DOHH2 (cell line): ENCODE measurements around the gene ARHGAP24.

Experiments
- H3F3A ChIP-seq: fragments of 200-600 bp; sonication (generic), shearing (Covaris generic); 2 replicates; pipeline ENCODE4 v1.6.0; 2016; ENCODE audit warnings: antibody characterized with exemption, mild to moderate bottlenecking; ENCODE audit not compliant: control insufficient read depth, insufficient read depth
- H3K27ac ChIP-seq: fragments of 200-600 bp; sonication (generic); 2 replicates; pipeline ENCODE4 v1.5.1; 2014; ENCODE audit warnings: low read depth, mild to moderate bottlenecking, low read length, moderate library complexity
- H3K27me3 ChIP-seq: fragments of 200-600 bp; sonication (generic); 2 replicates; pipeline ENCODE4 v1.6.1; 2014; ENCODE audit warnings: mild to moderate bottlenecking, low read length, mixed read lengths; ENCODE audit not compliant: control insufficient read depth
- H3K36me3 ChIP-seq: fragments of 200-600 bp; sonication (generic); 2 replicates; pipeline ENCODE4 v1.6.1; 2014; ENCODE audit warnings: mild to moderate bottlenecking, low read length, moderate library complexity, mixed read lengths; ENCODE audit not compliant: control insufficient read depth
- H3K4me1 ChIP-seq: fragments of 200-600 bp; sonication (generic); 2 replicates; pipeline ENCODE4 v1.6.1; 2014; ENCODE audit warnings: mild to moderate bottlenecking, low read length, mixed read lengths; ENCODE audit not compliant: control insufficient read depth
- H3K4me2 ChIP-seq: fragments of 200-600 bp; sonication (generic); 2 replicates; pipeline ENCODE4 v1.6.0; 2014; ENCODE audit warnings: mild to moderate bottlenecking, low read length, moderate library complexity
- H3K4me3 ChIP-seq: fragments of 200-600 bp; sonication (generic); 2 replicates; pipeline ENCODE4 v1.5.1; 2014; ENCODE audit warnings: mild to moderate bottlenecking, low read length, mixed read lengths
- H3K79me2 ChIP-seq: fragments of 200-600 bp; sonication (generic); 2 replicates; pipeline ENCODE4 v1.6.1; 2014; ENCODE audit warnings: mild to moderate bottlenecking, low read length, mixed read lengths; ENCODE audit not compliant: control insufficient read depth
- H3K9me2 ChIP-seq: fragments of 200-600 bp; sonication (generic); replicated peaks from 2 replicates; pipeline ENCODE4 v1.6.1; 2014; ENCODE audit warnings: mild to moderate bottlenecking, low read length, mixed read lengths; ENCODE audit not compliant: control insufficient read depth
- H3K9me3 ChIP-seq: fragments of 200-600 bp; sonication (generic); 2 replicates; pipeline ENCODE4 v1.6.1; 2014; ENCODE audit warnings: antibody characterized with exemption, low read length, mixed read lengths; ENCODE audit not compliant: control insufficient read depth, insufficient read depth
- H4K20me1 ChIP-seq: fragments of 200-600 bp; sonication (generic); 2 replicates; pipeline ENCODE4 v1.6.0; 2014; ENCODE audit warnings: low read depth, mild to moderate bottlenecking, antibody characterized with exemption, low read length, moderate library complexity; ENCODE audit not compliant: control insufficient read depth, insufficient read depth
- EZH2phosphoT487 ChIP-seq: fragments of 200-600 bp; sonication (generic); IDR thresholded peaks from 2 replicates; pipeline ENCODE4 v1.6.1; 2017; ENCODE audit warnings: borderline replicate concordance, mild to moderate bottlenecking, antibody characterized with exemption, low read length, moderate library complexity, mixed read lengths
- TF ChIP-seq, protein P1 (sequence below): fragments of 200-600 bp; sonication (generic); IDR thresholded peaks from one replicate; pipeline ENCODE4 v1.5.1; 2014; ENCODE audit warnings: antibody characterized with exemption, mild to moderate bottlenecking, low read depth, low read length; ENCODE audit not compliant: poor library complexity, severe bottlenecking

ARHGAP24 gene

GRCh38 chr4:85803856-85804255 lies 328.9 kb downstream of the ARHGAP24 start:
- H4K20me1 ChIP-seq, result no peaks in the 10 kb centered on the region

DNA sequence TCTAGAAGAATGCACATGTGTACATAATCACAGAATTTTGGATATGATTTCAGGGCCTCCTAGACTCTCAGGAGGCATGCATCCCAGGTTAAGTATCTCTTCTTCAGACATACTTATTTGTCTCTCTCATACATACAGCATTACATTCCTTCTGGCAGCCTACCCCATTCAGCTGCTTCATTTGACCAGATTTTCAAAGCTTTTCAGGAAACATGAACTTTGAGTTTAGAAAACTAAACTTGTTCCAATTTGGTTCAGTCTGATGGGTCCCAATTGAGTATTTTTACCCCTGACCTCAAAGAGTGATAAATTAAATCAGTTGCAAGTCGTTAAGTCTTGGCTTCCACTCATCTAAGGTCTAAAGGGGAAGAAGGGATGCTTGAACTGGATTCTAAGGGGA lies 330.9 kb downstream of the ARHGAP24 start:
- TF ChIP-seq EZH2phosphoT487, result no peak
- TF ChIP-seq, protein P1, sequence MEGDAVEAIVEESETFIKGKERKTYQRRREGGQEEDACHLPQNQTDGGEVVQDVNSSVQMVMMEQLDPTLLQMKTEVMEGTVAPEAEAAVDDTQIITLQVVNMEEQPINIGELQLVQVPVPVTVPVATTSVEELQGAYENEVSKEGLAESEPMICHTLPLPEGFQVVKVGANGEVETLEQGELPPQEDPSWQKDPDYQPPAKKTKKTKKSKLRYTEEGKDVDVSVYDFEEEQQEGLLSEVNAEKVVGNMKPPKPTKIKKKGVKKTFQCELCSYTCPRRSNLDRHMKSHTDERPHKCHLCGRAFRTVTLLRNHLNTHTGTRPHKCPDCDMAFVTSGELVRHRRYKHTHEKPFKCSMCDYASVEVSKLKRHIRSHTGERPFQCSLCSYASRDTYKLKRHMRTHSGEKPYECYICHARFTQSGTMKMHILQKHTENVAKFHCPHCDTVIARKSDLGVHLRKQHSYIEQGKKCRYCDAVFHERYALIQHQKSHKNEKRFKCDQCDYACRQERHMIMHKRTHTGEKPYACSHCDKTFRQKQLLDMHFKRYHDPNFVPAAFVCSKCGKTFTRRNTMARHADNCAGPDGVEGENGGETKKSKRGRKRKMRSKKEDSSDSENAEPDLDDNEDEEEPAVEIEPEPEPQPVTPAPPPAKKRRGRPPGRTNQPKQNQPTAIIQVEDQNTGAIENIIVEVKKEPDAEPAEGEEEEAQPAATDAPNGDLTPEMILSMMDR, result no peak

More at GRCh38 chr4:85803856-85804255, 328.9 kb downstream of the ARHGAP24 start:
- TF ChIP-seq, protein P1, result no peak
- TF ChIP-seq EZH2phosphoT487, result no peak
- Histone ChIP-seq H3K9me2 (no peaks in the 10 kb centered on the region), H3K79me2 (no peaks in the 10 kb centered on the region), H3K4me2 (no peak overlapping the region), H3K4me3 (no peak overlapping the region), H3K36me3 (no peaks in the 10 kb centered on the region), H3F3A (no peaks in the 10 kb centered on the region), H3K4me1 (no peaks in the 10 kb centered on the region), H3K27me3 (0 out of 2 replicates have a peak, but pooled peaks cover 2% of the 10 kb centered on the region), H3K27ac (no peak overlapping the region), H3K9me3 (no peaks in the 10 kb centered on the region)

DNA sequence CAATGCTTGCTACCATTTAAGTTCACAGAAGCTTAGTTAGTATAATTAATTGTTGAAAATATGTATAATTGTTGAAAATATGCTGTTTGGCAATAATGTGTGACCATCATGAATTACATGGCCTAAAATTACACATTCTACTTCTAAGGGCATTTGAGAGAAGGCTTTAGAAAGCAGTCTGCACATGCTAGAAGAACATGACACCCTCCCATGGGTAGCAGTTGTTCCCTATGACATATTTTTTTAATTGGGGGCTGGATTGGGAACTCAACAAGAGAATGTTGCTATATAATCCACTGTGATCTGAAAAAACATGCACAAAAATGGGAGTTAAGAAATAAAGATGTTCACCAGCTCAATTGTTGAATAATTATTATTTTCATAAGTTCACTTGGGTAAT lies 331.4 kb downstream of the ARHGAP24 start:
- Histone ChIP-seq H3F3A (no peaks in the 10 kb centered on the region), H3K36me3 (no peaks in the 10 kb centered on the region), H3K27ac (no peak overlapping the region), H4K20me1 (no peaks in the 10 kb centered on the region), H3K27me3 (no peaks in the 10 kb centered on the region), H3K4me3 (no peak overlapping the region), H3K9me2 (no peaks in the 10 kb centered on the region), H3K9me3 (no peaks in the 10 kb centered on the region), H3K4me2 (no peak overlapping the region), H3K79me2 (no peaks in the 10 kb centered on the region), H3K4me1 (no peaks in the 10 kb centered on the region)
- TF ChIP-seq EZH2phosphoT487, result no peak
- TF ChIP-seq, protein P1, result no peak

More for the DNA sequence above, 330.9 kb downstream of the ARHGAP24 start:
- Histone ChIP-seq H3K36me3 (no peaks in the 10 kb centered on the region), H3F3A (no peaks in the 10 kb centered on the region), H4K20me1 (no peaks in the 10 kb centered on the region), H3K27me3 (no peaks in the 10 kb centered on the region), H3K4me1 (no peaks in the 10 kb centered on the region), H3K4me3 (no peak overlapping the region), H3K9me3 (no peaks in the 10 kb centered on the region), H3K9me2 (no peaks in the 10 kb centered on the region), H3K79me2 (no peaks in the 10 kb centered on the region), H3K4me2 (no peak overlapping the region), H3K27ac (no peak overlapping the region)
